Stimulated activated CD4-positive, alpha-beta T cell treated with anti-CD3 and anti-CD28 coated beads, Interleukin-1b, Interleukin-23, amount 100 ng/mL, for 1 hour (primary cell): ENCODE results near the gene DDT.
"Not testable (repeated sequence)": the region's sequence is repeated elsewhere in the genome, so short reads cannot be mapped to it uniquely, and the experiment has no call there.

Experiments used
- DNase-seq, 2 donors: peaks; one replicate each; pipeline ENCODE4 v3.0.0-alpha.2; 2020; ENCODE audit warnings: low read depth in 2 of 2

The DDT gene

GRCh38 chr22:23974345-23974744 lies at the start of gene DDT:
Gene DDT, minus strand, starts transcription at chr22:23974441. Its CDS starts 27 bp downstream, at chr22:23974414.
- not testable (repeated sequence) for DNase-seq

- DNase-seq, result no peak
Measured at GRCh38 chr22:24023204-24023789, 49.1 kb upstream of the DDT start.

GRCh38 chr22:24021304-24021703 lies 47.1 kb upstream of the DDT start:
- no peak for DNase-seq

DNA sequence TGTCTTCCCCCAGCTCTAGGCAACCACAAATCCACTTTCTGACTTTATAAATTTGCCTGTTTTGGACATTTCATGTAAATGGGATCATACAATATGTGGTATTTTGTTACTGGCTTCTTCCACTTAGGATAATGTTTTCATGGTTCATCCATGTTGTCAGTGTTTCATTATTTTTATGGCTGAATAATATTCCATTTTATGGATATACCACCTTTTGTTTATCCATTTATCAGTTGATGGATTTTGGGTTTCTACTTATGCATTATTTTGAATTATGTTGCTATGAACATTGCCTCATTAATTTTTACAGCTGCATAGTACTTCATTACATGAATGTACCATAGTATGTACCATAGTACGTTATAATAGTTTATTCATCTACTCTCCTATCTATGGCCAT lies 41.9 kb upstream of the DDT start:
- DNase-seq, result no peak

DNA sequence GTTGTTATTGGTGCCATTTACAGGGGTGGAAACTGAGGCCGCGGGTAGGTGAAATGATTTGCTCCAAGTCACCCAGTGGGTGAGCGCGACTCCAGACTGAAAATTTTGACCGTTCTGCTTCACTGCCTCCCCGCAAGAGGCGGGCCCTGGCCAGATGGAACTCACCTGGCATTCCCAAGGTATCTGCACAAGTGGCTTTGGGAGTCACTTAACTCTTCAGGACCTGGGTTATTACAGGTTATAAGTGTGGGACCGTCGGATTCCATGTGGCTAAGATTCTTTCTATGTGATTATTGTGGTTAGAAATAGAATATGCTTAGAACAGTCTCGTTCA lies 37.5 kb upstream of the DDT start:
- no peak for DNase-seq

- DNase-seq, result no peak
Measured at GRCh38 chr22:24010018-24010391, 35.8 kb upstream of the DDT start.

- DNase-seq, result no peak
Measured at GRCh38 chr22:24009227-24010017, 35.2 kb upstream of the DDT start.

- DNase-seq, result no peak
Measured at GRCh38 chr22:24008381-24009226, 34.4 kb upstream of the DDT start.

DNA sequence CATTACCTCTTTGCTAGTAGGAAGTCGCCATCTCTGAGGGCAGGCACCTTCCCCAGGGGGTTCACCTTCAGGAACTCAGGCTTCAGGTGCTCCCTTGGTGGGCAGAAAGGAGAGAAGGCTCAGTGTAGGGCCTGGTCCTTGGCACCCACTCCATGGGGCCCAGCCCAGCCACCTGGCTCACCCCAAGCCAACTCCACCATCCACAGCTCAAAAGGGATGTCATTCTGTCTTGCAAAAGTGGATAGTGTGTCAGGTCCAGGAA lies 33.7 kb upstream of the DDT start:
- no peak for DNase-seq

- DNase-seq, result no peak
Measured at GRCh38 chr22:24007253-24008021, 33.2 kb upstream of the DDT start.

DNA sequence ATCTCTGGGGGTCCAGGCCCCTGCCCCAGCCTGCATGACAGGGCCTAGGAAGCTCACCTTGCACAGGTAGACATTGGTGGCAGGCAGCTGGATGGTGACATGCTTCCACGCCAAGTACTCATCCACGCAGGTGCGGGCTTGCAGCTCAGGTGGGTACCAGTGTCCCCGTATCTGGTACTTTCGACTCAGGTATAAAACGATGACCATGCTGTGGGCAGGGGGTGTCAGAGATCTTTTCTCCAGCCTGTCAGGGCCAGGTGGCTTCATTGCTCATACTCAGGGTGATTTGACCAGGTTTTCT lies 32.6 kb upstream of the DDT start:
- no peak for DNase-seq

- no peak for DNase-seq
Measured at GRCh38 chr22:24006207-24006913, 32.1 kb upstream of the DDT start.

DNA sequence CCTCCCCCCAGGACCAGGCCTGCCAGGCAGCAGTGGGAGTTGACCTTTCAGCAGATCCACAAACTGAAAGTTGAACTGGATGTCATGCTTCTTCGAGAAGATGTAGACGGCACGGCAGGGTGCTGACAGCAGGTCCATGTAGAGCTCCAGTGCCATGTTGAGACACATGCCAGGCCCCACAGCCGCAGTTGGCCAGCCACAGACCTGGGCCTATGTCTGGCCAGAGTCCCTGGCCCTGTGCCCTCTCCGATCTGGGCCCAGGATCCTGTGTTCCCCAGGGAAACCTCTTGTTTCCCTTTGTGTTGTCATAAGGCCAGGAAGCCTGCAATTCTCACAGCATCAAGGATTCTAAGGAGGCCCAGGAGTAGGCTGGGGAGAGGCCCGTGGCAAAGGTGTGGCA lies 31.0 kb upstream of the DDT start, which contains the start of gene GSTT4:
GSTT4 (minus strand) TSS at position 253 of the 400 bp plus-strand sequence; CDS start at position 156, 97 bp downstream.
- no peak for DNase-seq

DNA sequence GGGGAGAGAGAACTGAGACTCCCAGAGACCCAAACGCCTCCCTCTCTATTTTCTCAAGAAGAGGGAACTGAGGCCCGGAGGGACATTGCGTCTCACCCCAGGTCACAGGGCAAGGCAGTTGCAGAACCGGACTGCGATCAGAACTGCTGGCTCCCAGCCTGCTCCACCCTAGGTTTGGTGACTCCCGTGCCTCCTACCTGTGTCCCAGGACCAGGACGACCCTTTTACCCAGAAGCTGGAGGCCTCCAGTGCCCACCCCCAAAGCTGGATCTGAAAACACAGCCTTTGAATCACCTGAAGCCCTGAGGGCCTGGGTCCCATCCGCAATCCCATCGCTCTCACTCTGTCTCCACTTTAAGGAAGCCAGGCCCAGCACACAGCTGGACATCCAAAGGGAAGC lies 29.6 kb upstream of the DDT start:
- DNase-seq, result no peak

DNA sequence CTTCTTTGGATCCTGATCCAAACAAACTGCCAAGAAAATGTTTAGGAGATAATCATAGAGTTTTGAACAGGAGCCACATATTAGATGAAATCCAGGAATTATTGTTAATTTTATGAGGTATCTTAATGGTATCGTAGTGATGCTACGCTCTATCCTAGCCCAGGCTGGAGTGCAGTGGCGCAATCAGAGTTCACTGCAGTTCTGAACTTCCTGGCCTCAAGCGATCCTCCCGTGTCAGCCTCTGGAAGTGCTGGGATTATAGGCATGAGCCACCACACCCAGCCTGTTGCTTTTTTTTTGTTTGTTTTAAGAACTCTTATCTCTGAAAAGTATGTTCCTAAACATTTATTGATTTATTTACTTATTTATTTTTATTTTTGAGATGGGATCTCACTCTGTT lies 28.6 kb upstream of the DDT start:
- no peak for DNase-seq

DNA sequence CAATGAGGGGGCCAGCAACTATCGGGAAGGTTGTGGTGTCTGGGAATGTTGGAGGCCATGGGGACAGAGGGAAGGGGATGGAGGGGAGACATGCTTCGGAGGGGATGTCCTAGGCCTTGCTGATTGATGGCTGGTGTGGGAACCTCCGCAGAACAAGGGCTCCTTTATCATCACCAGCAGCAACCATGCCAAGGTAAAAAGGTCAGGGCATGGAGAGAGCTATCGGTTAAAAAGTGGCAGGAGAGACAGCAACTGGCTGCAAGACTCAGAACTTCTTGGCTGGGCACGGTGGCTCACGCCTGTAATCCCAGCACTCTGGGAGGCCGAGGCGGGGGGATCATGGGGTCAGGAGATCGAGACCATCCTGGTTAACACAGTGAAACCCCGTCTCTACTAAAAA lies 28.0 kb upstream of the DDT start:
- no peak for DNase-seq

- no peak for DNase-seq
Measured at GRCh38 chr22:24001314-24001713, 27.1 kb upstream of the DDT start.

GRCh38 chr22:23999779-24000178 lies 25.5 kb upstream of the DDT start:
- DNase-seq, result not testable (repeated sequence)

DNA sequence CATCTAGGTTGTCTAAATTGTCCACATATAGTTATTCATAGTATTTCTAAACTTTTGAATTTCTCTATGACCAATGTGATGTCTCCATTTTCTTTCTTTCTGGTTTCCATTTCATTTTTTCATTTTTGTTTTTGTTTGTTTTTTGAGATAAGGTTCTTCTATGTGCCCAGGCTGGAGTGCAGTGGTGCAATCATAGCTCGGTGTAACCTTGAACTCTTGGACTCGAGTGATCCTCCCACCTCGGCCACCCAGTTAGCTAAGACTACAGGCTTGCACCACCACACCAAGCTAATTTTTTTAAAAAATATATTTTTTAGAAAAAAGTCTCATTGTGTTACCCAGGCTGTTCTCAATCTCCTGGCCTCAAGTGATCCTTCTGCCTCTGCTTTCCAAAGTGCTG lies 22.9 kb upstream of the DDT start:
- no peak for DNase-seq

- not testable (repeated sequence) for DNase-seq
Measured at GRCh38 chr22:23993581-23994177, 19.4 kb upstream of the DDT start.

GRCh38 chr22:23993080-23993479 lies 18.8 kb upstream of the DDT start:
- not testable (repeated sequence) for DNase-seq
